Measurements from ENCODE around the gene HSF5. TPM values are rescaled to one million over a fixed set of nuclear protein-coding genes. Genes with fewer than 3 reads are reported as not detected.

The HSF5 gene
- total and polyA plus RNA-seq, 2 of the 4 experiments (the other 2 are of a cell fraction) = not detected

GRCh38 chr17:58386708-58387107 is 101.5 kb downstream of the HSF5 start:
- no peak overlapping the region for H4K91ac ChIP-seq (ENCODE audit: insufficient read depth, low read depth, low read length)
- in situ Hi-C loops (cut with MboI; ENCODE audit: low sequenced_read_pairs) (no loop called here), intact Hi-C loops (cut with micrococcal nuclease) (no loop called here), dilution Hi-C loops (cut with HindIII; ENCODE audit: low sequenced_read_pairs, unreplicated experiment) (no loop called here)
- no peak overlapping the region for H2BK20ac ChIP-seq (ENCODE audit: low read depth, low read length)
- no peak overlapping the region for H2BK15ac ChIP-seq (ENCODE audit: low read depth, low read length)
- no peak overlapping the region for H3K18ac ChIP-seq (ENCODE audit: low read depth, low read length)
- no peak overlapping the region for H3K56ac ChIP-seq (ENCODE audit: extremely low read depth, insufficient read depth, low read length)
- no peak for ATAC-seq (ENCODE audit: low read depth)
- H3K36me3 ChIP-seq (ENCODE audit: control insufficient read depth, insufficient read depth, low read length) = no peaks in the 10 kb centered on the region
- H4K5ac ChIP-seq (ENCODE audit: low read depth, low read length) = no peak overlapping the region
- H4K20me1 ChIP-seq (ENCODE audit: insufficient read depth, low read length) = no peaks in the 10 kb centered on the region
- no peak overlapping the region for H2AK9ac ChIP-seq (replicated peaks; ENCODE audit: low read depth, low read length, poor library complexity)
- no peak overlapping the region for H3K4ac ChIP-seq (ENCODE audit: low read depth, low read length)
- H2BK5ac ChIP-seq (ENCODE audit: low read depth, low read length, poor library complexity, severe bottlenecking) = no peak overlapping the region
- WGBS, 2 experiments (ENCODE audit: extremely low coverage in 2 of 2, insufficient read length in 1 of 2) = no CpG with 5 or more reads among the region's 3 CpGs
- H3K9me3 ChIP-seq (ENCODE audit: control insufficient read depth, insufficient read depth, low read length) = no peaks in the 10 kb centered on the region
- H4K8ac ChIP-seq (ENCODE audit: low read depth in 2 of 2, low read length in 2 of 2) = no peak overlapping the region
- POLR2A ChIA-PET (ENCODE audit: unreplicated experiment) = no interaction called here
- H3K79me1 ChIP-seq (ENCODE audit: low read depth in 1 of 2, low read length in 2 of 2) = no peaks in the 10 kb centered on the region
- H3K9ac ChIP-seq (ENCODE audit: low read depth, low read length) = no peak overlapping the region
- no peaks in the 10 kb centered on the region for H3K4me1 ChIP-seq (ENCODE audit: control insufficient read depth, insufficient read depth, low read length)
- H2AK5ac ChIP-seq (ENCODE audit: low read depth, low read length) = no peak overlapping the region
- H2AFZ ChIP-seq (replicated peaks; ENCODE audit: low read length, poor library complexity) = no peak overlapping the region
- CTCF ChIA-PET = no interaction called here
- H2BK120ac ChIP-seq (ENCODE audit: low read depth, low read length) = no peak overlapping the region
- TF ChIP-seq BHLHE40 (IDR thresholded peaks at IDR 0.05; ENCODE audit: low read depth, low read length) (no peak), MXI1 (IDR thresholded peaks at IDR 0.05; ENCODE audit: borderline replicate concordance, low read depth, low read length) (no peak), NFE2L2 (IDR thresholded peaks at IDR 0.05; ENCODE audit: low read depth, low read length) (no peak), CEBPB (IDR thresholded peaks at IDR 0.05; ENCODE audit: low read depth, low read length) (no peak), MAFK (IDR thresholded peaks at IDR 0.05; ENCODE audit: low read depth, low read length) (no peak), ELK1 (IDR thresholded peaks at IDR 0.05; ENCODE audit: borderline replicate concordance, low read depth, low read length) (no peak), CHD1 (IDR thresholded peaks at IDR 0.05; ENCODE audit: low read depth, low read length) (no peak), RFX5 (IDR thresholded peaks at IDR 0.05; ENCODE audit: low read depth, low read length) (no peak), SMC3 (IDR thresholded peaks at IDR 0.05; ENCODE audit: low read depth, low read length) (no peak), FOS (IDR thresholded peaks at IDR 0.05; ENCODE audit: low read depth, low read length) (no peak), POLR2A (IDR thresholded peaks at IDR 0.05; ENCODE audit: low read depth, low read length) (no peak), MAZ (IDR thresholded peaks at IDR 0.05; ENCODE audit: borderline replicate concordance, low read depth, low read length) (no peak), RCOR1 (IDR thresholded peaks at IDR 0.05; ENCODE audit: insufficient replicate concordance, low read length) (no peak)
- TF ChIP-seq, protein P1, sequence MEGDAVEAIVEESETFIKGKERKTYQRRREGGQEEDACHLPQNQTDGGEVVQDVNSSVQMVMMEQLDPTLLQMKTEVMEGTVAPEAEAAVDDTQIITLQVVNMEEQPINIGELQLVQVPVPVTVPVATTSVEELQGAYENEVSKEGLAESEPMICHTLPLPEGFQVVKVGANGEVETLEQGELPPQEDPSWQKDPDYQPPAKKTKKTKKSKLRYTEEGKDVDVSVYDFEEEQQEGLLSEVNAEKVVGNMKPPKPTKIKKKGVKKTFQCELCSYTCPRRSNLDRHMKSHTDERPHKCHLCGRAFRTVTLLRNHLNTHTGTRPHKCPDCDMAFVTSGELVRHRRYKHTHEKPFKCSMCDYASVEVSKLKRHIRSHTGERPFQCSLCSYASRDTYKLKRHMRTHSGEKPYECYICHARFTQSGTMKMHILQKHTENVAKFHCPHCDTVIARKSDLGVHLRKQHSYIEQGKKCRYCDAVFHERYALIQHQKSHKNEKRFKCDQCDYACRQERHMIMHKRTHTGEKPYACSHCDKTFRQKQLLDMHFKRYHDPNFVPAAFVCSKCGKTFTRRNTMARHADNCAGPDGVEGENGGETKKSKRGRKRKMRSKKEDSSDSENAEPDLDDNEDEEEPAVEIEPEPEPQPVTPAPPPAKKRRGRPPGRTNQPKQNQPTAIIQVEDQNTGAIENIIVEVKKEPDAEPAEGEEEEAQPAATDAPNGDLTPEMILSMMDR (conservative IDR thresholded peaks at IDR 0.05; ENCODE audit: low read depth, low read length) = no peak
- DNase-seq = no peak
- H3K4me3 ChIP-seq (ENCODE audit: insufficient read depth, low read depth, low read length) = no peak overlapping the region
- no peak overlapping the region for H3K23ac ChIP-seq (ENCODE audit: low read depth, low read length)
- H3K9me1 ChIP-seq (ENCODE audit: insufficient read depth, low read length) = no peaks in the 10 kb centered on the region
- BruUV-seq (replicated peaks) = no TSS peak
- H3K27me3 ChIP-seq (ENCODE audit: control insufficient read depth, insufficient read depth, low read length) = peaks cover 12% of the 10 kb centered on the region
- no peak overlapping the region for H3K14ac ChIP-seq (replicated peaks; ENCODE audit: low read depth, low read length)
- no peak overlapping the region for H3K27ac ChIP-seq (ENCODE audit: insufficient read depth, low read length)
- H3K4me2 ChIP-seq (ENCODE audit: low read depth, low read length) = no peak overlapping the region

Data from IMR-90 (cell line).